Measurements from ENCODE around the gene PLCG1. TPM values are rescaled to one million over a fixed set of nuclear protein-coding genes. Genes with fewer than 3 reads are reported as not detected.
A peak's percentile ranks its signal among the peaks of the same experiment; 100 is the strongest.
"Not testable (repeated sequence)": the region's sequence is repeated elsewhere in the genome, so short reads cannot be mapped to it uniquely, and the experiment has no call there.

PLCG1 gene
- polyA plus RNA-seq, 10 donors = 56.3 to 122 (median 87.0) TPM

GRCh38 chr20:41121399-41121798 lies 15.9 kb upstream of the PLCG1 start:
- no peak for DNase-seq

- peak in 1 of 3 donors; percentile 35 for DNase-seq
Measured at GRCh38 chr20:41123631-41124030, 13.7 kb upstream of the PLCG1 start.

GRCh38 chr20:41124451-41125094 lies 12.8 kb upstream of the PLCG1 start:
- no peak for DNase-seq

GRCh38 chr20:41125530-41126457 lies 11.5 kb upstream of the PLCG1 start:
- no peak for DNase-seq

GRCh38 chr20:41126719-41127118 lies 10.6 kb upstream of the PLCG1 start:
- no peak for DNase-seq

- not testable (repeated sequence) for DNase-seq
Measured at GRCh38 chr20:41128317-41128716, 9.0 kb upstream of the PLCG1 start.

- no peak for DNase-seq
Measured at GRCh38 chr20:41131594-41132387, 5.6 kb upstream of the PLCG1 start.

- DNase-seq = not testable (repeated sequence)
Measured at GRCh38 chr20:41132388-41132775, 5.0 kb upstream of the PLCG1 start.

- no peak for DNase-seq
Measured at GRCh38 chr20:41133709-41134361, 3.5 kb upstream of the PLCG1 start.

- no peak for DNase-seq
Measured at GRCh38 chr20:41134362-41135186, 2.8 kb upstream of the PLCG1 start.

GRCh38 chr20:41135187-41135887 lies 2.0 kb upstream of the PLCG1 start:
- peak in 1 of 3 donors; percentile 32 for DNase-seq

GRCh38 chr20:41135888-41136679 lies 1.3 kb upstream of the PLCG1 start:
- DNase-seq = no peak

- DNase-seq = peak; percentile 78 to 94 (median 87)
Measured at GRCh38 chr20:41137614-41138474, 501 bp downstream of the PLCG1 start.

- DNase-seq = peak in 1 of 3 donors; percentile 71
Measured at GRCh38 chr20:41138475-41139226, 1.3 kb downstream of the PLCG1 start.

GRCh38 chr20:41139227-41140093 lies 2.1 kb downstream of the PLCG1 start:
- DNase-seq = no peak
